ENCODE data around the gene RNASEH1.
"Not testable (repeated sequence)": the region's sequence is repeated elsewhere in the genome, so short reads cannot be mapped to it uniquely, and the experiment has no call there.

RNASEH1 gene

GRCh38 chr2:3519255-3520205, 38.6 kb downstream of the RNASEH1 start, which contains the start of gene ADI1:
Gene ADI1 (minus strand): TSS chr2:3519531. CDS start chr2:3519487, 44 bp downstream.
- DNase-seq (ENCODE audit: low spot score), result peak; percentile 80

- peak; percentile 99 for DNase-seq (ENCODE audit: low spot score)
These were observed 39.5 kb downstream of the RNASEH1 start for GRCh38 chr2:3518496-3519254.

GRCh38 chr2:3517948-3518495, 40.1 kb downstream of the RNASEH1 start:
- no peak for DNase-seq (ENCODE audit: low spot score)

- no peak for DNase-seq (ENCODE audit: low spot score)
These were observed 41.3 kb downstream of the RNASEH1 start for GRCh38 chr2:3516831-3517230.

- not testable (repeated sequence) for DNase-seq (ENCODE audit: low spot score)
These were observed 42.7 kb downstream of the RNASEH1 start for GRCh38 chr2:3515438-3515837.

GRCh38 chr2:3513026-3513810, 44.9 kb downstream of the RNASEH1 start:
- DNase-seq (ENCODE audit: low spot score), result no peak

- no peak for DNase-seq (ENCODE audit: low spot score)
These were observed 46.0 kb downstream of the RNASEH1 start for GRCh38 chr2:3512086-3512485.

- no peak for DNase-seq (ENCODE audit: low spot score)
These were observed 52.4 kb downstream of the RNASEH1 start for GRCh38 chr2:3505771-3506170.

GRCh38 chr2:3504741-3505140, 53.4 kb downstream of the RNASEH1 start:
- DNase-seq (ENCODE audit: low spot score), result no peak

- no peak for DNase-seq (ENCODE audit: low spot score)
These were observed 54.6 kb downstream of the RNASEH1 start for GRCh38 chr2:3503483-3503882.

- no peak for DNase-seq (ENCODE audit: low spot score)
These were observed 55.1 kb downstream of the RNASEH1 start for GRCh38 chr2:3503046-3503445.

GRCh38 chr2:3500326-3500899, 57.7 kb downstream of the RNASEH1 start:
- no peak for DNase-seq (ENCODE audit: low spot score)

GRCh38 chr2:3498783-3499394, 59.2 kb downstream of the RNASEH1 start:
- no peak for DNase-seq (ENCODE audit: low spot score)

GRCh38 chr2:3496708-3497080, 61.4 kb downstream of the RNASEH1 start:
- not testable (repeated sequence) for DNase-seq (ENCODE audit: low spot score)
